ENCODE results near the gene AHCYL2. TPM values are rescaled to one million over a fixed set of nuclear protein-coding genes. Genes with fewer than 3 reads are reported as not detected.

AHCYL2 gene
- total RNA-seq, 1 experiment from 2014 or later = 23.2 TPM

DNA sequence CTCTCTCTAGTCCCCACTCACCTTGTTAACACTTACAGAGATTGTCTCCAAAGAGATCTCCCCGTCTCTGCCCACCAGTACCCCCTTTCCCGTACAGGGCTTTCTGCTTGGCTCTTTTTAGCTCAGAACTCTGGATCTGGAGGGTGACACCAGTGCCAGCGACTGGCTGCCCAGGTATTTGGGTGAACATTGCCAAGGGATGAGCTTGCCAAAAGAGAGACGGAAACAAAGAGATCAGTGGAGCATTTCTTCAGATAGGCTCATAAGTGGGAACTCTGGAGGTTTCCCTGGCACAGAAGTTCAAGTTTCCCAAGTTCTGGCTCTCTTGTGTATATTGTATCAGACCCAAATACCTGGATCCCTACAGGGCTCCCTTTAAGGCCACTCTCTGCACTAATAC lies 239.4 kb downstream of the AHCYL2 start:
- H3K27me3 Mint-ChIP-seq (ENCODE audit: low read depth) = no peaks in the 10 kb centered on the region
- Histone ChIP-seq H3K4me1 (ENCODE audit: insufficient read depth, low read length) (no peaks in the 10 kb centered on the region), H2BK120ac (ENCODE audit: low read depth, low read length, poor library complexity, severe bottlenecking) (no peak overlapping the region), H3K27ac (ENCODE audit: insufficient read length, low read depth, low read length) (no peak overlapping the region), H2BK5ac (ENCODE audit: insufficient read length, low read length) (no peak overlapping the region), H4K91ac (ENCODE audit: insufficient read length, low read depth, low read length) (no peak overlapping the region), H2BK12ac (ENCODE audit: insufficient read length, low read depth, low read length) (no peak overlapping the region), H2BK15ac (ENCODE audit: low read depth, low read length) (no peak overlapping the region), H3K56ac (ENCODE audit: insufficient read length, low read depth, low read length) (no peak overlapping the region), H2AK5ac (ENCODE audit: insufficient read length, low read length) (no peak overlapping the region), H3K4me2 (ENCODE audit: insufficient read depth, insufficient read length, low read length) (no peak overlapping the region), H2AFZ (ENCODE audit: low read length) (no peak overlapping the region), H4K20me1 (ENCODE audit: control insufficient read depth, insufficient read depth, insufficient read length) (no peaks in the 10 kb centered on the region), H4K5ac (ENCODE audit: insufficient read length, low read depth, low read length) (no peak overlapping the region), H3K27me3 (ENCODE audit: insufficient read depth, low read length) (no peaks in the 10 kb centered on the region), H4K8ac (replicated peaks; ENCODE audit: insufficient read length, low read depth, low read length) (no peak overlapping the region), H3K14ac (ENCODE audit: insufficient read depth, low read length) (no peak overlapping the region), H3K79me2 (ENCODE audit: insufficient read depth, low read length) (no peaks in the 10 kb centered on the region), H3K9ac (ENCODE audit: extremely low read depth, insufficient read length, low read length) (no peak overlapping the region), H3K9me3 (ENCODE audit: control insufficient read depth, low read depth, low read length) (no peaks in the 10 kb centered on the region), H3K23me2 (ENCODE audit: insufficient read length, low read depth, low read length, poor library complexity, severe bottlenecking) (no peaks in the 10 kb centered on the region), H3K23ac (ENCODE audit: insufficient read length, low read depth, low read length) (no peak overlapping the region), H3K18ac (ENCODE audit: insufficient read length, low read depth, low read length) (no peak overlapping the region), H3T11ph (ENCODE audit: low read length) (no peak overlapping the region), H3K79me1 (ENCODE audit: insufficient read depth, low read depth, low read length, poor library complexity, severe bottlenecking) (no peaks in the 10 kb centered on the region), H3K4ac (ENCODE audit: low read depth, low read length) (no peak overlapping the region), H2BK20ac (ENCODE audit: low read depth, low read length, poor library complexity, severe bottlenecking) (no peak overlapping the region)
- no CpG with 5 or more reads among the region's 4 CpGs for WGBS (ENCODE audit: extremely low coverage, insufficient read length, low lambda C conversion rate)
- H3K9me3 Mint-ChIP-seq = no peaks in the 10 kb centered on the region
- TF ChIP-seq, protein P1, sequence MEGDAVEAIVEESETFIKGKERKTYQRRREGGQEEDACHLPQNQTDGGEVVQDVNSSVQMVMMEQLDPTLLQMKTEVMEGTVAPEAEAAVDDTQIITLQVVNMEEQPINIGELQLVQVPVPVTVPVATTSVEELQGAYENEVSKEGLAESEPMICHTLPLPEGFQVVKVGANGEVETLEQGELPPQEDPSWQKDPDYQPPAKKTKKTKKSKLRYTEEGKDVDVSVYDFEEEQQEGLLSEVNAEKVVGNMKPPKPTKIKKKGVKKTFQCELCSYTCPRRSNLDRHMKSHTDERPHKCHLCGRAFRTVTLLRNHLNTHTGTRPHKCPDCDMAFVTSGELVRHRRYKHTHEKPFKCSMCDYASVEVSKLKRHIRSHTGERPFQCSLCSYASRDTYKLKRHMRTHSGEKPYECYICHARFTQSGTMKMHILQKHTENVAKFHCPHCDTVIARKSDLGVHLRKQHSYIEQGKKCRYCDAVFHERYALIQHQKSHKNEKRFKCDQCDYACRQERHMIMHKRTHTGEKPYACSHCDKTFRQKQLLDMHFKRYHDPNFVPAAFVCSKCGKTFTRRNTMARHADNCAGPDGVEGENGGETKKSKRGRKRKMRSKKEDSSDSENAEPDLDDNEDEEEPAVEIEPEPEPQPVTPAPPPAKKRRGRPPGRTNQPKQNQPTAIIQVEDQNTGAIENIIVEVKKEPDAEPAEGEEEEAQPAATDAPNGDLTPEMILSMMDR (conservative IDR thresholded peaks at IDR 0.05) = no peak
- peaks cover 0 to 28% (median 1%) of the 10 kb centered on the region in 3 experiments; a peak in 6 of 7 replicates for H3K36me3 Mint-ChIP-seq (ENCODE audit: insufficient read depth in 1 of 3, low read depth in 3 of 3)
- no peak for DNase-seq
- H3K4me3 Mint-ChIP-seq = no peak overlapping the region
- H3K4me1 Mint-ChIP-seq = peaks cover 2 to 4% of the 10 kb centered on the region in 2 experiments
- H3K27ac Mint-ChIP-seq = no peak overlapping the region; a peak in 1 of 7 replicates

Measured in H9 (cell line).